Esophagus squamous epithelium (tissue), 4 donors: Measurements from ENCODE around the gene SCN2A.

Source experiments
- CTCF ChIP-seq, 6 experiments: fragments of 450-650 bp in 4 of 6; fragments of 200-600 bp in 2 of 6; sonication (generic) in 2 of 6; IDR thresholded peaks; one replicate each; pipeline ENCODE4 v1.5.1; 2016 to 2019; ENCODE audit warnings: antibody characterized with exemption in 6 of 6, mild to moderate bottlenecking in 4 of 6, moderate library complexity in 4 of 6
- POLR2A ChIP-seq, 4 donors: fragments of 450-650 bp; IDR thresholded peaks; one replicate each; pipeline ENCODE4 v1.6.1; 2017; ENCODE audit warnings: antibody characterized with exemption in 4 of 4, mild to moderate bottlenecking in 4 of 4, moderate library complexity in 3 of 4

GRCh38 chr2:165293440-165294420, 54.5 kb downstream of the SCN2A start:
- TF ChIP-seq POLR2A (IDR thresholded peaks at IDR 0.05) (no peak), CTCF (IDR thresholded peaks at IDR 0.05) (peak; percentile 49 to 75 (median 66))
